ENCODE data around the gene PXDC1. TPM values are rescaled to one million over a fixed set of nuclear protein-coding genes. Genes with fewer than 3 reads are reported as not detected.

Gene PXDC1
- total RNA-seq, 1 donor from 2014 or later, result 7.5 TPM

DNA sequence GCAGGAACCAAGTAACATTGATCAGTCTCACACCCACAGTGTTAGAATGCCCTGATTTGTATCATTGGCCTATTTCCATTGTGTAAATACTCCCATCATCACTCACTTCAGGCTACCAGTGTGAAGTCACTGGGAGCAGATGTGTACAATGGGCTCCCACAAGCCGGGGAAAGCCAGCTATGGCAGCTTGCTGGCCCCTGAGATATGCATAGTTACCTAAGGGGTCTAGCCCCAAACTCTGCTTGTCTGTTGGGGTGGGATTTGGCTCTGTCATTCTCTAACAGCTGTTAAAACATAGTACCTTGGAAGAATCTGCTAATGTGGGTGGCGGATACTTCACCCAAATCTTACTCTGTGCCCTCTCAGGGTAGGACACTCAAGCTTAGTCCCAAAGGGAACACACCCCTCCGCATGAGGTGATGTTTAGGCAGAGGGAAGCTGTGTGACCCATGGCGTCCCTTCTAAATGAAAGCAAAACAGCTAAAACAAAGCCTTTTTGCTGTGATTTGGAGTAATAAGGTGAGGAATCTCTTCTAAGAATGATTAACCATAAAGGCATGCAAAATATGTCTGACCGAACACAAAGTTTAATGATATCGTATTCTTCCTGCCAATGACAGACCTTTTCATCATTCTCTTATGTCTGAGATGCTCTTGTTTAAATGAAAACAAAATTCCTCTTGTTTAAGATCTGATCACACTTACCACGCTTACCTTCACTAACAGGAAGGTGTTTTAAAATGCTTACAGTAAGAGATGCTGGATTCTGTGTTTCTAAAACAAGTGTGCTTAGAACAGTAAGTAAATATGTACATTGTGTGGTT is 45.9 kb upstream of the PXDC1 start:
- DNase-seq, result no peak
- peaks cover 3% of the 10 kb centered on the region for H3K9me3 Mint-ChIP-seq (ENCODE audit: unreplicated experiment)
- no peaks in the 10 kb centered on the region for H3K36me3 Mint-ChIP-seq (ENCODE audit: unreplicated experiment)
- TF ChIP-seq, protein P1, sequence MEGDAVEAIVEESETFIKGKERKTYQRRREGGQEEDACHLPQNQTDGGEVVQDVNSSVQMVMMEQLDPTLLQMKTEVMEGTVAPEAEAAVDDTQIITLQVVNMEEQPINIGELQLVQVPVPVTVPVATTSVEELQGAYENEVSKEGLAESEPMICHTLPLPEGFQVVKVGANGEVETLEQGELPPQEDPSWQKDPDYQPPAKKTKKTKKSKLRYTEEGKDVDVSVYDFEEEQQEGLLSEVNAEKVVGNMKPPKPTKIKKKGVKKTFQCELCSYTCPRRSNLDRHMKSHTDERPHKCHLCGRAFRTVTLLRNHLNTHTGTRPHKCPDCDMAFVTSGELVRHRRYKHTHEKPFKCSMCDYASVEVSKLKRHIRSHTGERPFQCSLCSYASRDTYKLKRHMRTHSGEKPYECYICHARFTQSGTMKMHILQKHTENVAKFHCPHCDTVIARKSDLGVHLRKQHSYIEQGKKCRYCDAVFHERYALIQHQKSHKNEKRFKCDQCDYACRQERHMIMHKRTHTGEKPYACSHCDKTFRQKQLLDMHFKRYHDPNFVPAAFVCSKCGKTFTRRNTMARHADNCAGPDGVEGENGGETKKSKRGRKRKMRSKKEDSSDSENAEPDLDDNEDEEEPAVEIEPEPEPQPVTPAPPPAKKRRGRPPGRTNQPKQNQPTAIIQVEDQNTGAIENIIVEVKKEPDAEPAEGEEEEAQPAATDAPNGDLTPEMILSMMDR (IDR thresholded peaks at IDR 0.05; ENCODE audit: partially characterized antibody, unreplicated experiment), result no peak
- H3K4me1 Mint-ChIP-seq (ENCODE audit: low read depth, unreplicated experiment), result no peaks in the 10 kb centered on the region
- no peak overlapping the region for H3K4me3 Mint-ChIP-seq (ENCODE audit: unreplicated experiment)
- H3K27ac Mint-ChIP-seq (ENCODE audit: unreplicated experiment), result no peak overlapping the region
- no peaks in the 10 kb centered on the region for H3K27me3 Mint-ChIP-seq (ENCODE audit: unreplicated experiment)

DNA sequence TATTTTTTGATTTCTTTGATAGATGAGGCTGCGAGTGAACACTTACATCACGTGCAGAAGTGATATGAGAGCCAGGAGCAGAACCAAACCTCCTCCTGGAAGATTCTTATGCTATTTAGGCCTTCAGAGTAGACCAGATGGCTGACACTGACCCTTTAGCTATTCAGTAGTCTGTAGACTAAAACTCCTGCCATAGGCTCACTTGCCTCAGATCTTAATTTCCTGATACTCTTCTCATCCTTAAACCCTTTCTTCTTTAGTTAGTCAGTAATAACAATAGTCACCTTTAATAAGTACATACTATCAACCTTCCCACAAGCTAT is 45.2 kb upstream of the PXDC1 start:
- no peak overlapping the region for H3K4me3 Mint-ChIP-seq (ENCODE audit: unreplicated experiment)
- H3K36me3 Mint-ChIP-seq (ENCODE audit: unreplicated experiment), result no peaks in the 10 kb centered on the region
- H3K27me3 Mint-ChIP-seq (ENCODE audit: unreplicated experiment), result no peaks in the 10 kb centered on the region
- no peaks in the 10 kb centered on the region for H3K4me1 Mint-ChIP-seq (ENCODE audit: low read depth, unreplicated experiment)
- TF ChIP-seq, protein P1 (IDR thresholded peaks at IDR 0.05; ENCODE audit: partially characterized antibody, unreplicated experiment), result no peak
- no peak for DNase-seq
- H3K9me3 Mint-ChIP-seq (ENCODE audit: unreplicated experiment), result peaks cover 3% of the 10 kb centered on the region
- no peak overlapping the region for H3K27ac Mint-ChIP-seq (ENCODE audit: unreplicated experiment)

DNA sequence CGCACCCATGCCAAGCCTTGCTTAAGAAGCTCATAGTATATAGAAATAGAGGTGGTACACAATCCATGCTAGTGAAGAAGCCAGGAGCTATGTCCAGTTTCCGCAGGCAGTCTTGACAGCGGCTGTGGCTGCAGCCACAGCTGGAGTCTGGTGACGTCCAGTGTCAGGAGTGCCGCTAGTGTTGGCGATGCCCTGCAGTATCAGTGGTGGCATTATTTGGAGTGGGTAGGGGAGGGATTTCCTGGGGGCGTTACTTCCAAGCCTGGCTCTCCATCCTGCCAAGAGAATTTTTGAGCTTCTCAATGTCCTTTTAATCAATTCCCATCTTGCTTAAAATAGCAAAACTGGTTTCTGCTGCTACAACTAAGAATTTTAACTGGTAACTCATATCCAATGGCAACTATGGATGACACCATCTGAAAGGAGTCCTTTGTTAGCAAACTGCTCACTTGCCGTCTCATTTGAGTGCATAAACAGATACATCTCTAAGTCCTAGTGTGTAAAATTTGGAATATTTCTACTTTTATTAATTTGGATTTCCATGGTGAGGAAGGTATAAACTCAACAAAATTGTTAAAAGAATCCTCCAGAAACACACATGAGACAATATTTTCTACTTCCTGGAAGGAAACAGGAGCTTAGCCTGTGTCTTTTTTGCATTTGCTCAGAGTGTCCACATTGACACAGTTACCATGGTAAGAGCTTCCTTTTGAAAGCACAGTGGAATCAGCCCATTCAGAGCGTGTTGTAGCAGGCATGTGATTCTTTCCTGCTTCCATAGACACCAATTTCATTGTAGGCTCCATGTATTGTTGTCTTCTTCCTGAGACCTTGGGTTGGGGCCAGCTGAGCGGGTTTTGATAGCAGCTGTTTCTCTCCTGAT is 44.6 kb upstream of the PXDC1 start:
- Mint-ChIP-seq H3K4me3 (ENCODE audit: unreplicated experiment) (no peak overlapping the region), H3K4me1 (ENCODE audit: low read depth, unreplicated experiment) (no peaks in the 10 kb centered on the region), H3K27me3 (ENCODE audit: unreplicated experiment) (no peaks in the 10 kb centered on the region), H3K9me3 (ENCODE audit: unreplicated experiment) (peaks cover 3% of the 10 kb centered on the region), H3K27ac (ENCODE audit: unreplicated experiment) (no peak overlapping the region), H3K36me3 (ENCODE audit: unreplicated experiment) (no peaks in the 10 kb centered on the region)
- no peak for DNase-seq
- TF ChIP-seq, protein P1 (IDR thresholded peaks at IDR 0.05; ENCODE audit: partially characterized antibody, unreplicated experiment), result no peak

DNA sequence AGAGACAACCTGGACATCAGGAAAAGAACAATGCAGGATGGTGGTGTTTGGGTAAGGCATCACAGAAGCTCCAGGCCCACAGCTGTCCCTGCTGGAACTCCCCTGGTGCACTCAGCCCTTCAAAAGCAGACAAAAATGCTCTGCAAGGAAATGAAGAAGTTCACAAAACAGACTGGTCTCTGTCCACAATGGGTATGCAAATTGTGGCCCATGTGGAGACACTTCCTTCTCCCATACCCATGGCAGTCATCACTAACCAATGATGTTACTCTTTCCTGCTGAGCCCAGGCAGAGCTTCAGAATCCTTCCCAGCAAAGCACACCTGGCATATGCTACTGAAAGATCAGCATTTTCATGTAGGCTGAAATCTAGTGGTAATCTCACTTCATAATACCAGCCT is 42.6 kb upstream of the PXDC1 start:
- H3K9me3 Mint-ChIP-seq (ENCODE audit: unreplicated experiment), result no peaks in the 10 kb centered on the region
- no peak overlapping the region for H3K27ac Mint-ChIP-seq (ENCODE audit: unreplicated experiment)

More for the DNA sequence above, 42.6 kb upstream of the PXDC1 start:
- no peaks in the 10 kb centered on the region for H3K27me3 Mint-ChIP-seq (ENCODE audit: unreplicated experiment)
- no peaks in the 10 kb centered on the region for H3K36me3 Mint-ChIP-seq (ENCODE audit: unreplicated experiment)
- TF ChIP-seq, protein P1 (IDR thresholded peaks at IDR 0.05; ENCODE audit: partially characterized antibody, unreplicated experiment), result no peak
- no peak overlapping the region for H3K4me3 Mint-ChIP-seq (ENCODE audit: unreplicated experiment)
- H3K4me1 Mint-ChIP-seq (ENCODE audit: low read depth, unreplicated experiment), result no peaks in the 10 kb centered on the region
- no peak for DNase-seq
